H1 (cell line): ENCODE results near the gene ACTA2. TPM values are rescaled to one million over a fixed set of nuclear protein-coding genes. Genes with fewer than 3 reads are reported as not detected.

Experiments
- BRCA1 ChIP-seq: IDR thresholded peaks from 2 replicates; pipeline ENCODE4 v1.6.1; 2012; ENCODE audit warnings: low read depth, low read length, improper control_type of control experiment
- CBX8 ChIP-seq: fragments of 300-800, 300-1000 bp; sonication (generic); IDR thresholded peaks from 2 replicates; pipeline ENCODE4 v1.7.1; 2016; ENCODE audit warnings: low read depth, low read length, borderline replicate concordance
- CHD7 ChIP-seq: fragments of 300-600 bp; sonication (generic); IDR thresholded peaks from 2 replicates; pipeline ENCODE4 v1.7.1; 2012; ENCODE audit warnings: low read length, moderate library complexity, mild to moderate bottlenecking, inconsistent platforms; ENCODE audit not compliant: insufficient replicate concordance
- EP300 ChIP-seq, 2 experiments: IDR thresholded peaks; 1 replicate in 1 of 2; 2 replicates in 1 of 2; pipeline ENCODE4 v1.6.1; 2011 to 2012; ENCODE audit warnings: low read depth in 2 of 2, low read length in 2 of 2, mild to moderate bottlenecking in 2 of 2, borderline replicate concordance in 1 of 2, inconsistent platforms in 1 of 2, moderate library complexity in 1 of 2
- KDM5A ChIP-seq: fragments of 200-600 bp; IDR thresholded peaks from 2 replicates; pipeline ENCODE4 v1.7.1; 2012; ENCODE audit warnings: mild to moderate bottlenecking, low read length, inconsistent platforms, mixed read lengths
- POLR2A ChIP-seq, 2 experiments: IDR thresholded peaks; 1 replicate in 1 of 2; 2 replicates in 1 of 2; pipeline ENCODE4 v1.6.1; 2011; ENCODE audit warnings: low read depth in 2 of 2, low read length in 2 of 2, mild to moderate bottlenecking in 2 of 2; ENCODE audit errors: control extremely low read depth in 1 of 2
- POU5F1 ChIP-seq: IDR thresholded peaks from 2 replicates; pipeline ENCODE4 v1.6.1; 2011; ENCODE audit warnings: low read depth, mild to moderate bottlenecking, low read length, moderate library complexity
- TAF7 ChIP-seq: optimal IDR thresholded peaks from 2 replicates; pipeline ENCODE3; 2011; ENCODE audit warnings: low read depth, mild to moderate bottlenecking, inconsistent platforms, low read length, moderate library complexity, borderline replicate concordance
- polyA plus RNA-seq, 7 experiments: library from polyadenylated mRNA; depleted of rRNA in 3 of 7; stranded (reverse) in 5 of 7; unstranded in 2 of 7; fragments of >200 nt in 5 of 7; fragments of 200-250 nt in 2 of 7; gene quantifications; 1 replicate in 5 of 7; 2 replicates in 1 of 7; 4 replicates in 1 of 7; pipeline versions ENCODE4 v1.2.1 to v1.2.3, GENCODE V29; 2011 to 2013; ENCODE audit warnings: missing spikeins in 2 of 7, mixed read lengths in 2 of 7
- total RNA-seq: library from RNA; stranded (reverse); fragmentation: NEBNext Ultra II Directional; extraction: Animal tissue kit (Norgen Biotek cat#: 25700); gene quantifications from 2 replicates; pipeline ENCODE4 v1.2.1, GENCODE V29; 2021

ACTA2 gene
- total and polyA plus RNA-seq, 2 of the 8 experiments (the other 6 are each of a cell fraction or from before 2014, with no cell fraction given): 3.5 to 8.9 TPM

GRCh38 chr10:88896372-88896993 lies 56.1 kb downstream of the ACTA2 start (continued):
- no peak for TF ChIP-seq CBX8
- no peak for TF ChIP-seq EP300 (IDR thresholded peaks at IDR 0.05; ENCODE audit: borderline replicate concordance in 1 of 2, low read depth in 2 of 2, low read length in 2 of 2)
- no peak for TF ChIP-seq TAF7
- TF ChIP-seq KDM5A: no peak
- no peak for TF ChIP-seq BRCA1
- TF ChIP-seq POU5F1: no peak
- no peak for TF ChIP-seq CHD7
- TF ChIP-seq POLR2A (IDR thresholded peaks at IDR 0.05; ENCODE audit: control extremely low read depth in 1 of 2, low read depth in 2 of 2, low read length in 2 of 2): no peak
